HEK293 (cell line): Measurements from ENCODE around the gene AKAP9.

Source experiments
- CTCF ChIA-PET: fragments of 350-600 bp; formaldehyde crosslinking; extraction: SDS; loops from one replicate; lab custom pipeline; 2021; ENCODE audit warnings: antibody characterized with exemption; lab: Yijun Ruan, JAX
- POLR2A ChIA-PET: fragments of 300-600 bp; formaldehyde crosslinking; extraction: SDS; loops from one replicate; lab custom pipeline; 2020; ENCODE audit warnings: antibody characterized with exemption, inconsistent platforms; lab: Yijun Ruan, JAX
- H3K27ac ChIP-seq: fragments of 200-500 bp; sonication (Bioruptor generic); 2 replicates; pipeline ENCODE4 v1.5.1; 2014; ENCODE audit warnings: low read depth, low read length, control low read depth, inconsistent platforms; ENCODE audit errors: extremely low read depth
- H3K36me3 ChIP-seq, 2 experiments: fragments of 200-500 bp in 1 of 2; sonication (Bioruptor generic) in 1 of 2; 1 replicate in 1 of 2; 2 replicates in 1 of 2; pipeline ENCODE4 v1.5.1; 2014 to 2017; ENCODE audit warnings: inconsistent platforms in 2 of 2, low read length in 2 of 2; ENCODE audit not compliant: control insufficient read depth in 2 of 2, insufficient read depth in 1 of 2
- H3K4me1 ChIP-seq: fragments of 200-500 bp; sonication (Bioruptor generic); 2 replicates; pipeline ENCODE4 v1.5.1; 2014; ENCODE audit warnings: mild to moderate bottlenecking, low read length, inconsistent platforms; ENCODE audit not compliant: control insufficient read depth, insufficient read depth
- H3K4me3 ChIP-seq: 2 replicates; pipeline ENCODE4 v1.5.1; 2011; ENCODE audit warnings: low read depth, mild to moderate bottlenecking, control low read depth, low read length, moderate library complexity
- H3K9me3 ChIP-seq: fragments of 200-500 bp; sonication (Bioruptor generic); 2 replicates; pipeline ENCODE4 v1.5.1; 2014; ENCODE audit warnings: low read depth, low read length, inconsistent platforms; ENCODE audit not compliant: control insufficient read depth, insufficient read depth
- BCL11B ChIP-seq: fragments of 450-650 bp; formaldehyde crosslinking; IDR thresholded peaks from 2 replicates; pipeline ENCODE4 v1.5.1; 2016; ENCODE audit warnings: low read depth, missing biosample characterization, missing genetic modification characterization
- INSM2 ChIP-seq: fragments of 450-650 bp; formaldehyde crosslinking; IDR thresholded peaks from 2 replicates; pipeline ENCODE4 v1.5.1; 2016; ENCODE audit warnings: missing biosample characterization, missing genetic modification characterization
- OSR2 ChIP-seq: fragments of 450-650 bp; formaldehyde crosslinking; IDR thresholded peaks from 2 replicates; pipeline ENCODE4 v1.5.1; 2016; ENCODE audit warnings: missing biosample characterization, missing genetic modification characterization
- PRDM1 ChIP-seq: fragments of 450-650 bp; formaldehyde crosslinking; IDR thresholded peaks from 2 replicates; pipeline ENCODE4; 2016; ENCODE audit warnings: missing biosample characterization, missing genetic modification characterization
- SALL2 ChIP-seq: fragments of 450-650 bp; formaldehyde crosslinking; IDR thresholded peaks from 2 replicates; pipeline ENCODE4 v1.5.0; 2017; ENCODE audit warnings: missing biosample characterization, mild to moderate bottlenecking, missing genetic modification characterization, borderline replicate concordance
- TSHZ1 ChIP-seq: fragments of 450-650 bp; formaldehyde crosslinking; IDR thresholded peaks from 2 replicates; pipeline ENCODE4 v1.5.1; 2016; ENCODE audit warnings: missing biosample characterization, missing genetic modification characterization, borderline replicate concordance
- ZBTB17 ChIP-seq: fragments of 450-650 bp; formaldehyde crosslinking; IDR thresholded peaks from 2 replicates; pipeline ENCODE4 v1.5.1; 2016; ENCODE audit warnings: missing biosample characterization, missing genetic modification characterization
- ZBTB49 ChIP-seq: fragments of 450-650 bp; formaldehyde crosslinking; IDR thresholded peaks from 2 replicates; pipeline ENCODE4 v1.5.1; 2016; ENCODE audit warnings: missing biosample characterization, missing genetic modification characterization, low read depth
- ZNF19 ChIP-seq: fragments of 450-650 bp; formaldehyde crosslinking; IDR thresholded peaks from 2 replicates; pipeline ENCODE4; 2016; ENCODE audit warnings: missing biosample characterization, missing genetic modification characterization, low read depth
- ZNF24 ChIP-seq: fragments of 450-650 bp; formaldehyde crosslinking; IDR thresholded peaks from 2 replicates; pipeline ENCODE4 v1.5.1; 2016; ENCODE audit warnings: missing biosample characterization, missing genetic modification characterization
- ZNF354C ChIP-seq: fragments of 450-650 bp; formaldehyde crosslinking; IDR thresholded peaks from 2 replicates; pipeline ENCODE4 v1.5.1; 2016; ENCODE audit warnings: missing biosample characterization, missing genetic modification characterization, low read depth, borderline replicate concordance
- ZNF398 ChIP-seq: fragments of 450-650 bp; formaldehyde crosslinking; IDR thresholded peaks from 2 replicates; pipeline ENCODE4 v1.5.1; 2017; ENCODE audit warnings: missing biosample characterization, missing genetic modification characterization
- ZNF514 ChIP-seq: fragments of 450-650 bp; formaldehyde crosslinking; IDR thresholded peaks from 2 replicates; pipeline ENCODE4 v1.5.1; 2016; ENCODE audit warnings: missing biosample characterization, missing genetic modification characterization
- ZNF521 ChIP-seq: fragments of 450-650 bp; formaldehyde crosslinking; IDR thresholded peaks from 2 replicates; pipeline ENCODE4 v1.5.1; 2017; ENCODE audit warnings: missing biosample characterization, mild to moderate bottlenecking, missing genetic modification characterization
- ZNF549 ChIP-seq: fragments of 450-650 bp; IDR thresholded peaks from 2 replicates; pipeline ENCODE4 v1.5.1; 2018; ENCODE audit warnings: missing biosample characterization, missing genetic modification characterization, mild to moderate bottlenecking, inconsistent platforms, moderate library complexity
- ZNF555 ChIP-seq: fragments of 450-650 bp; formaldehyde crosslinking; conservative IDR thresholded peaks from 2 replicates; pipeline ENCODE4 v1.5.1; 2017; ENCODE audit warnings: missing biosample characterization, mild to moderate bottlenecking, missing genetic modification characterization, inconsistent platforms
- ZNF639 ChIP-seq: fragments of 450-650 bp; formaldehyde crosslinking; IDR thresholded peaks from 2 replicates; pipeline ENCODE4 v1.5.1; 2016; ENCODE audit warnings: missing biosample characterization, missing genetic modification characterization
- ZNF658 ChIP-seq: fragments of 450-650 bp; formaldehyde crosslinking; IDR thresholded peaks from 2 replicates; pipeline ENCODE4; 2016; ENCODE audit warnings: missing biosample characterization, missing genetic modification characterization
- ZNF664 ChIP-seq: fragments of 450-650 bp; formaldehyde crosslinking; IDR thresholded peaks from 2 replicates; pipeline ENCODE4 v1.5.1; 2016; ENCODE audit warnings: missing biosample characterization, missing genetic modification characterization
- ZNF692 ChIP-seq: fragments of 450-650 bp; formaldehyde crosslinking; IDR thresholded peaks from 2 replicates; pipeline ENCODE4 v1.5.1; 2016; ENCODE audit warnings: missing biosample characterization, missing genetic modification characterization
- ZNF830 ChIP-seq: fragments of 450-650 bp; IDR thresholded peaks from 2 replicates; pipeline ENCODE4 v1.5.0; 2018; ENCODE audit warnings: missing biosample characterization, missing genetic modification characterization, low read depth, mild to moderate bottlenecking, moderate library complexity

Gene AKAP9

GRCh38 chr7:92110857-92111256 lies 170.2 kb downstream of the AKAP9 start (continued):
- no peak for TF ChIP-seq ZNF555 (tag by site-specific recombination)
- no peak for TF ChIP-seq ZNF398 (tag by site-specific recombination)
- no peak for TF ChIP-seq PRDM1 (tag by site-specific recombination)

GRCh38 chr7:92115821-92116220 lies 175.2 kb downstream of the AKAP9 start:
- H3K4me3 ChIP-seq, result no peak overlapping the region
- no peak overlapping the region for H3K27ac ChIP-seq
- H3K4me1 ChIP-seq, result no peaks in the 10 kb centered on the region
- peaks cover 26 to 40% of the 10 kb centered on the region in 2 experiments for H3K36me3 ChIP-seq
- ChIA-PET CTCF (interaction anchor here (0.6 kb wide), 1 partner anchor 15 kb away, joined by 3 read pairs; no protein-coding TSS in a partner anchor), POLR2A (interaction anchor here (1.4 kb wide), 1 partner anchor 18 kb away, joined by 5 read pairs; the partner anchor contains the start of gene CYP51A1)
- TF ChIP-seq ZNF639 (tag by site-specific recombination), result no peak
- TF ChIP-seq OSR2 (tag by site-specific recombination), result no peak
- no peak for TF ChIP-seq ZNF692 (tag by site-specific recombination)
- no peak for TF ChIP-seq ZBTB17 (tag by site-specific recombination)
- TF ChIP-seq ZNF354C (tag by site-specific recombination), result no peak
- no peak for TF ChIP-seq ZNF521 (tag by site-specific recombination)
- TF ChIP-seq ZNF549 (tag by site-specific recombination), result no peak
- no peak for TF ChIP-seq ZNF830 (tag by site-specific recombination)
- no peak for TF ChIP-seq BCL11B (tag by site-specific recombination)
- no peak for TF ChIP-seq ZNF664 (tag by site-specific recombination)
- no peak for TF ChIP-seq ZNF514 (tag by site-specific recombination)
- TF ChIP-seq ZNF24 (tag by site-specific recombination), result no peak
- TF ChIP-seq ZNF19 (tag by site-specific recombination), result no peak
- no peak for TF ChIP-seq ZBTB49
- no peak for TF ChIP-seq INSM2 (tag by site-specific recombination)
- TF ChIP-seq ZNF658 (tag by site-specific recombination), result no peak
- TF ChIP-seq TSHZ1 (tag by site-specific recombination), result no peak
- no peak for TF ChIP-seq SALL2 (tag by site-specific recombination)
- H3K9me3 ChIP-seq, result no peaks in the 10 kb centered on the region
